DOHH2 (cell line): ENCODE measurements around the gene FAM177B.

Source experiments
- H3F3A ChIP-seq: fragments of 200-600 bp; sonication (generic), shearing (Covaris generic); 2 replicates; pipeline ENCODE4 v1.6.0; 2016; ENCODE audit warnings: antibody characterized with exemption, mild to moderate bottlenecking; ENCODE audit not compliant: control insufficient read depth, insufficient read depth
- H3K27ac ChIP-seq: fragments of 200-600 bp; sonication (generic); 2 replicates; pipeline ENCODE4 v1.5.1; 2014; ENCODE audit warnings: low read depth, mild to moderate bottlenecking, low read length, moderate library complexity
- H3K27me3 ChIP-seq: fragments of 200-600 bp; sonication (generic); 2 replicates; pipeline ENCODE4 v1.6.1; 2014; ENCODE audit warnings: mild to moderate bottlenecking, low read length, mixed read lengths; ENCODE audit not compliant: control insufficient read depth
- H3K36me3 ChIP-seq: fragments of 200-600 bp; sonication (generic); 2 replicates; pipeline ENCODE4 v1.6.1; 2014; ENCODE audit warnings: mild to moderate bottlenecking, low read length, moderate library complexity, mixed read lengths; ENCODE audit not compliant: control insufficient read depth
- H3K4me1 ChIP-seq: fragments of 200-600 bp; sonication (generic); 2 replicates; pipeline ENCODE4 v1.6.1; 2014; ENCODE audit warnings: mild to moderate bottlenecking, low read length, mixed read lengths; ENCODE audit not compliant: control insufficient read depth
- H3K4me2 ChIP-seq: fragments of 200-600 bp; sonication (generic); 2 replicates; pipeline ENCODE4 v1.6.0; 2014; ENCODE audit warnings: mild to moderate bottlenecking, low read length, moderate library complexity
- H3K4me3 ChIP-seq: fragments of 200-600 bp; sonication (generic); 2 replicates; pipeline ENCODE4 v1.5.1; 2014; ENCODE audit warnings: mild to moderate bottlenecking, low read length, mixed read lengths
- H3K79me2 ChIP-seq: fragments of 200-600 bp; sonication (generic); 2 replicates; pipeline ENCODE4 v1.6.1; 2014; ENCODE audit warnings: mild to moderate bottlenecking, low read length, mixed read lengths; ENCODE audit not compliant: control insufficient read depth
- H3K9me2 ChIP-seq: fragments of 200-600 bp; sonication (generic); replicated peaks from 2 replicates; pipeline ENCODE4 v1.6.1; 2014; ENCODE audit warnings: mild to moderate bottlenecking, low read length, mixed read lengths; ENCODE audit not compliant: control insufficient read depth
- H3K9me3 ChIP-seq: fragments of 200-600 bp; sonication (generic); 2 replicates; pipeline ENCODE4 v1.6.1; 2014; ENCODE audit warnings: antibody characterized with exemption, low read length, mixed read lengths; ENCODE audit not compliant: control insufficient read depth, insufficient read depth
- H4K20me1 ChIP-seq: fragments of 200-600 bp; sonication (generic); 2 replicates; pipeline ENCODE4 v1.6.0; 2014; ENCODE audit warnings: low read depth, mild to moderate bottlenecking, antibody characterized with exemption, low read length, moderate library complexity; ENCODE audit not compliant: control insufficient read depth, insufficient read depth
- CTCF ChIP-seq: fragments of 200-600 bp; sonication (generic); IDR thresholded peaks from one replicate; pipeline ENCODE4 v1.5.1; 2014; ENCODE audit warnings: antibody characterized with exemption, mild to moderate bottlenecking, low read depth, low read length; ENCODE audit not compliant: poor library complexity, severe bottlenecking
- EZH2phosphoT487 ChIP-seq: fragments of 200-600 bp; sonication (generic); IDR thresholded peaks from 2 replicates; pipeline ENCODE4 v1.6.1; 2017; ENCODE audit warnings: borderline replicate concordance, mild to moderate bottlenecking, antibody characterized with exemption, low read length, moderate library complexity, mixed read lengths

The FAM177B gene

GRCh38 chr1:222784916-222785315 is 47.9 kb downstream of the FAM177B start:
- Histone ChIP-seq H3F3A (no peaks in the 10 kb centered on the region), H3K4me2 (no peak overlapping the region)

GRCh38 chr1:222785529-222785928 is 48.5 kb downstream of the FAM177B start:
- no peaks in the 10 kb centered on the region for H3K79me2 ChIP-seq
- no peak overlapping the region for H3K4me2 ChIP-seq
- H3K36me3 ChIP-seq = no peaks in the 10 kb centered on the region
- H4K20me1 ChIP-seq = no peaks in the 10 kb centered on the region
- H3F3A ChIP-seq = no peaks in the 10 kb centered on the region
- no peak overlapping the region for H3K27ac ChIP-seq
- TF ChIP-seq CTCF (no peak), EZH2phosphoT487 (no peak)
- no peak overlapping the region for H3K4me3 ChIP-seq
- no peaks in the 10 kb centered on the region for H3K9me2 ChIP-seq
- H3K4me1 ChIP-seq = no peaks in the 10 kb centered on the region
- no peaks in the 10 kb centered on the region for H3K9me3 ChIP-seq
- peaks cover 16% of the 10 kb centered on the region for H3K27me3 ChIP-seq

More at GRCh38 chr1:222784916-222785315, 47.9 kb downstream of the FAM177B start:
- H4K20me1 ChIP-seq = no peaks in the 10 kb centered on the region
- H3K4me1 ChIP-seq = no peaks in the 10 kb centered on the region
- TF ChIP-seq EZH2phosphoT487 = no peak
- no peak for TF ChIP-seq CTCF
- no peaks in the 10 kb centered on the region for H3K36me3 ChIP-seq
- no peaks in the 10 kb centered on the region for H3K79me2 ChIP-seq
- no peaks in the 10 kb centered on the region for H3K9me3 ChIP-seq
- H3K4me3 ChIP-seq = no peak overlapping the region
- peaks cover 16% of the 10 kb centered on the region for H3K27me3 ChIP-seq
- H3K27ac ChIP-seq = no peak overlapping the region
- no peaks in the 10 kb centered on the region for H3K9me2 ChIP-seq

GRCh38 chr1:222786121-222786520 is 49.1 kb downstream of the FAM177B start:
- H3K4me1 ChIP-seq = no peaks in the 10 kb centered on the region
- H3K27me3 ChIP-seq = peaks cover 16% of the 10 kb centered on the region
- no peaks in the 10 kb centered on the region for H3F3A ChIP-seq

More at GRCh38 chr1:222786121-222786520, 49.1 kb downstream of the FAM177B start:
- TF ChIP-seq EZH2phosphoT487 (no peak), CTCF (no peak)
- Histone ChIP-seq H3K79me2 (no peaks in the 10 kb centered on the region), H3K36me3 (no peaks in the 10 kb centered on the region), H3K4me2 (no peak overlapping the region), H3K9me2 (no peaks in the 10 kb centered on the region), H4K20me1 (no peaks in the 10 kb centered on the region), H3K4me3 (no peak overlapping the region), H3K27ac (no peak overlapping the region), H3K9me3 (no peaks in the 10 kb centered on the region)
